GM21576 (cell line): ENCODE results near the gene DZIP1.

Source experiments
- ATAC-seq: cut with Tn5 transposase; IDR thresholded peaks from one replicate; pipeline ENCODE4 v1.9.1; 2021; ENCODE audit warnings: mild to moderate bottlenecking, moderate library complexity; ENCODE audit not compliant: unreplicated experiment

Gene DZIP1

GRCh38 chr13:95552208-95552538 is 92.3 kb downstream of the DZIP1 start:
- no peak for ATAC-seq

GRCh38 chr13:95547531-95548167 is 96.9 kb downstream of the DZIP1 start:
- ATAC-seq, result no peak

- no peak for ATAC-seq
Measured at GRCh38 chr13:95546919-95547318, 97.6 kb downstream of the DZIP1 start.

- ATAC-seq, result no peak
Measured at GRCh38 chr13:95544293-95544692, 100.2 kb downstream of the DZIP1 start.

- no peak for ATAC-seq
Measured at GRCh38 chr13:95541911-95542474, 102.5 kb downstream of the DZIP1 start.

- ATAC-seq, result no peak
Measured at GRCh38 chr13:95541308-95541707, 103.2 kb downstream of the DZIP1 start.

GRCh38 chr13:95540888-95541287 is 103.6 kb downstream of the DZIP1 start:
- no peak for ATAC-seq

- no peak for ATAC-seq
Measured at GRCh38 chr13:95536632-95537241, 107.8 kb downstream of the DZIP1 start.

GRCh38 chr13:95535243-95535642 is 109.3 kb downstream of the DZIP1 start:
- ATAC-seq, result no peak

- no peak for ATAC-seq
Measured at GRCh38 chr13:95533545-95534160, 110.9 kb downstream of the DZIP1 start.

- ATAC-seq, result no peak
Measured at GRCh38 chr13:95530178-95530577, 114.3 kb downstream of the DZIP1 start.
